ENCODE results near the gene ALDOA. TPM values are rescaled to one million over a fixed set of nuclear protein-coding genes. Genes with fewer than 3 reads are reported as not detected.

The ALDOA gene
- total RNA-seq, 4 donors from 2014 or later, result 526 to 986 (median 599) TPM

GRCh38 chr16:30088832-30089624, 23.5 kb downstream of the ALDOA start:
- TF ChIP-seq, protein P1, sequence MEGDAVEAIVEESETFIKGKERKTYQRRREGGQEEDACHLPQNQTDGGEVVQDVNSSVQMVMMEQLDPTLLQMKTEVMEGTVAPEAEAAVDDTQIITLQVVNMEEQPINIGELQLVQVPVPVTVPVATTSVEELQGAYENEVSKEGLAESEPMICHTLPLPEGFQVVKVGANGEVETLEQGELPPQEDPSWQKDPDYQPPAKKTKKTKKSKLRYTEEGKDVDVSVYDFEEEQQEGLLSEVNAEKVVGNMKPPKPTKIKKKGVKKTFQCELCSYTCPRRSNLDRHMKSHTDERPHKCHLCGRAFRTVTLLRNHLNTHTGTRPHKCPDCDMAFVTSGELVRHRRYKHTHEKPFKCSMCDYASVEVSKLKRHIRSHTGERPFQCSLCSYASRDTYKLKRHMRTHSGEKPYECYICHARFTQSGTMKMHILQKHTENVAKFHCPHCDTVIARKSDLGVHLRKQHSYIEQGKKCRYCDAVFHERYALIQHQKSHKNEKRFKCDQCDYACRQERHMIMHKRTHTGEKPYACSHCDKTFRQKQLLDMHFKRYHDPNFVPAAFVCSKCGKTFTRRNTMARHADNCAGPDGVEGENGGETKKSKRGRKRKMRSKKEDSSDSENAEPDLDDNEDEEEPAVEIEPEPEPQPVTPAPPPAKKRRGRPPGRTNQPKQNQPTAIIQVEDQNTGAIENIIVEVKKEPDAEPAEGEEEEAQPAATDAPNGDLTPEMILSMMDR (IDR thresholded peaks at IDR 0.05; ENCODE audit: low read depth), result no peak

DNA sequence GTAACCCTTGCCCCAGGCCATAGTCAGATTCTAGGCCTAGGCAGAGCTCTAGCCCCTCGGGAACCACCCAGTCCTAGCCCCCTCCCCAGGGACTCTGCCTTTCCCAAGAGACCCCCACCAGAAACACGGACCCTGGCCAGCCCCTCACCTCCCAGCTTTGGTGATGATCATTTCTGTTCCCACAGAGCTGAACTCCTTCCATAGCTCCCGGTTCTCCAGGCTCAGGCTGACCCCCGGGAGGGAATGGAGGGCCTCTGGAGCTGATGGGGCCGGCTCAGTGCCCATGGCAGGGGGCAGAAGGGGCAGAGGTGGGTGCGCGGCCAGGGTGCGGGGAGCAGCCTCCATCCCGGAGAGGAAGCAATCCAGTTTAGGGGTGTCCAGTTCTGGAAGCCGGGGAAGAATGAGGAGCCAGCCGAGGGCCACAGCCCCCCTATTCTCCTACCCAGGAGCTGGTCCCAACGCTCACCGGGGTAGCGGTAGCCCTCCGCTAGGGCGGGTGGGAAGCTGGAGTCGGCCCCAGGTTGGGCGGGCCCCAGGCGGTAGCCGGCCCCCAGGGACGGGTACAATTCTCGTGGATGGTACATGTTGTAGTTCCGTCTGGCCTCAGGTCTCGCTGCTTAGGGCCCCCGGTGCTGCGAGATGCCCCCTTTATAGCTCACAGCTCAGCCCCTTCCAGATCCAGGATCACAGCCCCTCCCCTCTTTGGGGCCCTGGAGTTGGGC, 25.2 kb downstream of the ALDOA start:
- TF ChIP-seq, protein P1 (IDR thresholded peaks at IDR 0.05; ENCODE audit: low read depth), result no peak

- TF ChIP-seq, protein P1 (IDR thresholded peaks at IDR 0.05; ENCODE audit: low read depth), result no peak
Measured at GRCh38 chr16:30091474-30092372, 26.2 kb downstream of the ALDOA start, which contains the start of gene TBX6. TSS of gene TBX6 (minus strand) at chr16:30091924. CDS start at chr16:30091193, 731 bp downstream.

DNA sequence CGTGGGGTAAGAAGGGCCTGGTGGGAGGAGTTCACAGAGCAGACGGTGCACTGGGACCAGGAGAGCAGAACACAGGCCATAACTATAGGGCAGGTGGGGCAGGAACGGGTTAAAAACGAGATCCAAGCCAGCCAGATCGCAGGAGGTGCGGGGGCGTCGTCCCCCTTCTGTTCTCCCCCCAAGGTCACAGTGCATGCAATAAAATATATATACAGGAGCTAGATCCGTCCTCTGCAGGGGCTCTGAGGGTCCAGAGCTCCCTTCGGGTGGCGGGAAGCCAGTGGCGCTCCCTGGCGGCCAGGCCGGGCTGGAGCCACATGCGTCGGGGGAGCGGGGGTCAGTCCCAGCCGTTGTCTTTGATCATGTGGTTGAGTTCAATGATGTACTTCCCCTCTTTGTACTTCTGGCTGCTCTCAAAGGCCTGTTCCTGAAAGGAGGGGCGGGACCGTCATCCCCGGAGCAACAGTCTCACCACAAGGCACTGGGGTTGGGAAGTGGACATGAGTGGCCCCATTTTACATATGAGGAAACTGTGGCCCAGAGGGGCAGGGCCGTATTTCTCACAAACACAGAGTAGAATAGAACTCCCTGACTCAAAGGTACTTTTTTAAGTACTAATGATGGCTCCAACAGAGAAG, 26.9 kb downstream of the ALDOA start:
- TF ChIP-seq, protein P1 (IDR thresholded peaks at IDR 0.05; ENCODE audit: low read depth), result no peak

- TF ChIP-seq, protein P1 (IDR thresholded peaks at IDR 0.05; ENCODE audit: low read depth), result no peak
Measured at GRCh38 chr16:30094541-30095165, 29.1 kb downstream of the ALDOA start.

DNA sequence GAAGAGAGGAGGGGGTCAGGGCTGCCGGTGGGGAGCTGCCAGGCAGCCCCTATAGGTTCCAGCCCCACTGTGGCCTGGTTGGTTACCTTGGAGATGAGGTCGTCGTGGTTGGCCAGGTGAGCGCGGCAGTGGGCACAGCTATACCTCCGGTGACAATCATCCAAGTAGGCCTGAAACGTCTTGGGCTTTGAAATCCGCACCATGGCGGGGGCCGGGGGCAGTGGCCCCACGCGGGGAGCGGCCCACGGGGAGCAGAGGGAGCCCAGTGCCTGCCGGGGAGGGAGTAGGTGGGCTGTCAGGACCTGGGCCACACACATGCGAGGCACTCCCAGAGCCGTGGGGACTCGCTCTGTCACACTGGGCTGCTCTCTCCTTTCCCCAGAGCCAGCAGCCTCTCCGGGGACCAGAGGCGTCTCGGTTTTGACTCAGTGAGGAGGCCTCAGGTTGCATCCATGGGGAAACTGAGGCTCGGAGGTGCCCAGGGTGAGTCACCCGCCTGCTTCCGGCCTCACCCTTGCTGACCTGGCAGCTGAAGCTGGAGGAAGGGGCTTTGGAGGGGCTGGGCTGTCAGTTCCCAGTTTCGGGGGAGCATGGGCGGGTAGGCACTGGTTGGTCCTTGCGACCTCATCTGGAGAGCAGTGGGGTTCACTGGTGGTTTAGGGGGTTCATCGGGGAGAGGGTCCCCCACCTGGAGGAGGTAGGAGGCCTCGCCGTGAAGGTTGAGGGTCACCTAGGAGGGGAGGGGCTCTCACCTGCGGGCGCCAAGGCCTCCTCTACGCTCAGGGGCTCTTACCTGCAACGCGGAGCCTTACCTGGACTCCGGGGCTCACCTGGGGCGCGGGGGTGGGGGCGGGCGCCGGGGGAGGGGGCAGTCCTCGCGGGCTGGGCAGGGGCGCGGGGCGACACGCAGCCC, 29.9 kb downstream of the ALDOA start:
- TF ChIP-seq, protein P1 (IDR thresholded peaks at IDR 0.05; ENCODE audit: low read depth), result no peak
